ENCODE measurements around the gene FRS3. TPM values are rescaled to one million over a fixed set of nuclear protein-coding genes. Genes with fewer than 3 reads are reported as not detected.
A peak's percentile ranks its signal among the peaks of the same experiment; 100 is the strongest.

FRS3 gene
- polyA plus RNA-seq, 2 donors = 1.6 to 3.3 TPM

DNA sequence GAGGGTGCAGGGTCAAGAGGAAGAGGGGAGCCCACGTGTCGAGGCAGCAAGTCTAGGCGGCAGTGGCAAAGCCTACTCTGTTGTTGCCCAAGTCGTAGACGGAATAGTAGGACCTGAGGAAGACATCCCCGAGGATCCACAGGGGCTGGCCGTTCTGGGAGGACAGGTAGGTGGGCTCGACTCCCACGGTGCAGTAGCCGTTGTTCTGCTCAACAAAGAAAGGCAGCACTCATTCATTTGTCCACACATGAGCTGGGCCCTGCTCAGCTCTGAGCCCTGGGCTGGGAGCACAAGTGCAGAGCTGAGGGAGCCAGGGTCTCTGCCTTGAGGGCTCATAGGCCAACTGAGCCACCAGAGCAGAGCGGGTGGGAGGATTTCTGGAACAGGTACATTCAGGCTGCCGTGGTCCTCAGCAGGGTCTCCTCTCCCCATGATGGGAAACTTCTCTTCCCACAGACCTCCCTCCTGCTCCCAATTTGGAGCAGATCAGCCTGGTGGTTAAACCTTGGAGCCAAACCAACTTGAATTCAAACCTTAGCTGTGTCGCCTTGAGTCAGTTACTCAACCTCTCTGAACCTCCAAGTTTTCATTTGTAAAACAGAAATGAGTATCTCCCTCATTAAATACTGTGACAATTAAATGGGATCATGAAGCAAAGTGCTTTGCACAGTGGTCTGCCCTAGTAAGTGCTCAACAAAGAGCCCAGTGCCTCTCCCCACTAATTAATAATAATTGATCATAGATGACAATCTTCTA, 42.7 kb downstream of the FRS3 start:
- peaks cover 7 to 17% of the 10 kb centered on the region in 2 donors for H3K4me1 ChIP-seq (ENCODE audit: control insufficient read depth in 2 of 2, insufficient read depth in 2 of 2, low read length in 1 of 2)
- H3K27ac ChIP-seq (ENCODE audit: low read depth in 2 of 2, low read length in 1 of 2) = no peak overlapping the region
- H3K4me3 ChIP-seq (ENCODE audit: low read depth in 1 of 2, low read length in 2 of 2) = no peak overlapping the region
- H3K36me3 ChIP-seq (ENCODE audit: control insufficient read depth in 2 of 2, insufficient read depth in 2 of 2, low read length in 1 of 2) = peaks cover 0 to 3% of the 10 kb centered on the region in 2 donors
- no peaks in the 10 kb centered on the region for H3K27me3 ChIP-seq (ENCODE audit: control insufficient read depth in 1 of 2, insufficient read depth in 2 of 2, low read length in 2 of 2)
- no peaks in the 10 kb centered on the region for H3K9me3 ChIP-seq (ENCODE audit: control insufficient read depth in 2 of 2, insufficient read depth in 1 of 2, low read depth in 1 of 2, low read length in 1 of 2)
- WGBS, 2 donors = 88 to 93% methylated on average over 13 of the region's 13 CpGs

DNA sequence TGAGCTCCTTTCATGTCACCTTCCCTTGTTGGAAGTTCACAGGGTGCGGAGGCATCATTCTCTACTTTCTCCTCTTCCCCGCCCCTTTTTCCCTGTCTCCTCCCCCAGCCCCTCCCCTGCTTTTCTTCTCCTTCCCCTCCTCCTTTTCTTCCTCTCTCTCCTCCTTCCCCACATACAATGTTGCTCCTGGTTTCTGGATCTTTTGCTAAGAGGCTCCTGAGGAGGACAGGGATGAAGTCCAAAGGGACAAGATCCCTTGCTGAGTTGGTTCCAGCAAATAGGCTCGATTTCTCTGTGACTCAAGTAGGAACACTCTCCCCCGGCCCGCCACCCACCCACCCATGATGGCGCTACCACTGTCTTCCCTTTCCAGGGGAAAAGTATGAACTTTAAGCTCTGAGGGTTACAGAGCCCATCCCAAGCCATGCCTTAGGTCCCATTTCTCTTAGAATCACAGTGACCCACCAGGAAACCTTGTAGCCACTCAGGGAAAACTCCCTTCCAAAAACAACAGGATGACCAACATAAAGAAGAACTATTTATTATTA, 43.4 kb downstream of the FRS3 start:
- no peaks in the 10 kb centered on the region for H3K9me3 ChIP-seq (ENCODE audit: control insufficient read depth in 2 of 2, insufficient read depth in 1 of 2, low read depth in 1 of 2, low read length in 1 of 2)
- no peaks in the 10 kb centered on the region for H3K27me3 ChIP-seq (ENCODE audit: control insufficient read depth in 1 of 2, insufficient read depth in 2 of 2, low read length in 2 of 2)
- WGBS, 2 donors = 66 to 79% methylated on average over 6 of the region's 6 CpGs
- H3K4me1 ChIP-seq (ENCODE audit: control insufficient read depth in 2 of 2, insufficient read depth in 2 of 2, low read length in 1 of 2) = peaks cover 7 to 19% of the 10 kb centered on the region in 2 donors
- no peak overlapping the region for H3K27ac ChIP-seq (ENCODE audit: low read depth in 2 of 2, low read length in 1 of 2)
- no peak overlapping the region for H3K4me3 ChIP-seq (ENCODE audit: low read depth in 1 of 2, low read length in 2 of 2)
- peaks cover 0 to 3% of the 10 kb centered on the region in 2 donors for H3K36me3 ChIP-seq (ENCODE audit: control insufficient read depth in 2 of 2, insufficient read depth in 2 of 2, low read length in 1 of 2)

DNA sequence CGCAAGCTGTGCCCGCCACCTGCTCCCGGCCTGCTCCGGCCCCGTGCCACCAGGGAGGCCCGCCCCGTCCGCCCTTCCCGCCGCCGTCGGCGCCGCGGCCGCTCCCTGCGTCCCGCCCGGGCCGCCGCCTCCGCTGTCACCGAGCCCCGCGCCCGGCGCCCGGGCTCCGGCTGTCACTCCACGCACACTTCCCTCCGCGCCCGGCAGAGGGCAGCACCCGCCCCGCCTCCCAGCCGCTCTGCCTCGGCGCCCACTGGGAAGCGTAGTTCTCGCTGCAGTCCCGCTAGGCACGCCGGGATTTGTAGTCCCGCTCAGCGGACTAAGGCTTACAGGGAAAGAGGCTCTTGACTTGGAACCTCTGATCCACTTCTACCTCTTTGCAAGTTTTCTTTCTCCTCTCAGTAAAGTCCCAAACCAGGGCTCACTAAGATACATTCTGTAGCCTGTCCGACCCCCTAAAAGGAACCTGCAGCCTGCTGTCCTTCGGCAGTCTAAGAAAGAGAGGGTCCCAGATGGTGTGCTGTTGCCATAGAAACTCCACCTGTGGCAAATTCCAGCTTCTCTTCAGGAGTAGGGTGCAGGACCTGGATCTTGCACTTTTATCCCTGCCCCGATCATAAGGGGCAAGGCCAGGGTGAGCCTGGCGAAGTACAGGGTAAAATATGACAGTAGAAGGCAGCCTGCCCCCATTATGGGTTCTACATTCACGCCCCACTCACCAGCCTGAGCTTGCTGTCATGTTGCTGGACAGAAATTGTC, 44.1 kb downstream of the FRS3 start, which contains the start of gene TFEB:
TFEB (minus strand) TSS at position 182 of the 759 bp plus-strand sequence. CDS start 44,395 bp downstream, outside the sequence.
- peaks cover 0 to 3% of the 10 kb centered on the region in 2 donors for H3K36me3 ChIP-seq (ENCODE audit: control insufficient read depth in 2 of 2, insufficient read depth in 2 of 2, low read length in 1 of 2)
- H3K9me3 ChIP-seq (ENCODE audit: control insufficient read depth in 2 of 2, insufficient read depth in 1 of 2, low read depth in 1 of 2, low read length in 1 of 2) = no peaks in the 10 kb centered on the region
- peak within 1 kb of the TSS; percentile 95 to 96 for H3K27ac ChIP-seq (ENCODE audit: low read depth in 2 of 2, low read length in 1 of 2)
- 6 to 9% methylated on average over 36 to 50 of the region's 50 CpGs for WGBS, 2 donors
- H3K27me3 ChIP-seq (ENCODE audit: control insufficient read depth in 1 of 2, insufficient read depth in 2 of 2, low read length in 2 of 2) = no peaks in the 10 kb centered on the region
- H3K4me1 ChIP-seq (ENCODE audit: control insufficient read depth in 2 of 2, insufficient read depth in 2 of 2, low read length in 1 of 2) = peaks cover 7 to 19% of the 10 kb centered on the region in 2 donors
- peak within 1 kb of the TSS; percentile 71 to 90 for H3K4me3 ChIP-seq (ENCODE audit: low read depth in 1 of 2, low read length in 2 of 2)

DNA sequence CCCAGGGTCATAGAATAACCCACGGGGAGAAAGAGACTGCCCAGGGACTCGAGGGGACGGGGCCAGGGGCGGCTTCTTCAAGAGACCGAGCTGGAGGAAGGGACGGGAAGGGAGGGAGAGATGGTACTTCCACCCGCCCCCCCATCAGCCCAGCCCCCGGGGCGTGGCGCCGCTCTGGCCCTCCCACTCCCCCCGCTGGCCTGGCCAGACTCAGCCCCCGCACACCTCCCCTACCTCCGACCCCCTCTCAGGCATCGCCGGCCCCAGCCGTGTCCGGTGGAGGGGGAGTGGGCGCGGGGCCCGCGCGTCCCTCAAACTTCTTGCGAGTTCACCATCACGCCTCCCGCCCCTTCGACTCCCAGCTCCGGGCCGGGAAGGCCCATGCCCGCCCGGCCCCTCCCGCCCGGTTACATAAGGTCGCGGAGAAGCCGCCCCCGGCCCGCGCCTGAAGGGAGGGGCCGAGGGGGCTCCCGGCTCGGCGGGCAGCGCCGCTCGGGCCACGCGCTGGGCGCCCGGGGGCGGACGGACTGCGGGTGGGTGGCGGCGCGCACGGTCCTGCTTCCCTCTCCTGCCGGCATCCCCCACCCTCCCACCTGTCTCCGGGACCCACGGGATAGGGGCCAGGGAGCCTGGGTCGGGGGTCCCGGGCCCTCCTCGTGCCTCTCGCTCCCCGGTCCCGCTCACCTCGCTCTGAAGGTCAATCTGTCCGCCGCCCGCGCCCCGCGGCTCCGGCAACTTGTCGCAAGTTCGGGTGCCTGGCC, 44.9 kb downstream of the FRS3 start:
- Histone ChIP-seq H3K4me1 (ENCODE audit: control insufficient read depth in 2 of 2, insufficient read depth in 2 of 2, low read length in 1 of 2) (peaks cover 7 to 19% of the 10 kb centered on the region in 2 donors), H3K4me3 (ENCODE audit: low read depth in 1 of 2, low read length in 2 of 2) (peak overlapping the region; percentile 71 to 90)
- WGBS, 2 donors = 1% methylated on average over 33 to 76 of the region's 76 CpGs

DNA sequence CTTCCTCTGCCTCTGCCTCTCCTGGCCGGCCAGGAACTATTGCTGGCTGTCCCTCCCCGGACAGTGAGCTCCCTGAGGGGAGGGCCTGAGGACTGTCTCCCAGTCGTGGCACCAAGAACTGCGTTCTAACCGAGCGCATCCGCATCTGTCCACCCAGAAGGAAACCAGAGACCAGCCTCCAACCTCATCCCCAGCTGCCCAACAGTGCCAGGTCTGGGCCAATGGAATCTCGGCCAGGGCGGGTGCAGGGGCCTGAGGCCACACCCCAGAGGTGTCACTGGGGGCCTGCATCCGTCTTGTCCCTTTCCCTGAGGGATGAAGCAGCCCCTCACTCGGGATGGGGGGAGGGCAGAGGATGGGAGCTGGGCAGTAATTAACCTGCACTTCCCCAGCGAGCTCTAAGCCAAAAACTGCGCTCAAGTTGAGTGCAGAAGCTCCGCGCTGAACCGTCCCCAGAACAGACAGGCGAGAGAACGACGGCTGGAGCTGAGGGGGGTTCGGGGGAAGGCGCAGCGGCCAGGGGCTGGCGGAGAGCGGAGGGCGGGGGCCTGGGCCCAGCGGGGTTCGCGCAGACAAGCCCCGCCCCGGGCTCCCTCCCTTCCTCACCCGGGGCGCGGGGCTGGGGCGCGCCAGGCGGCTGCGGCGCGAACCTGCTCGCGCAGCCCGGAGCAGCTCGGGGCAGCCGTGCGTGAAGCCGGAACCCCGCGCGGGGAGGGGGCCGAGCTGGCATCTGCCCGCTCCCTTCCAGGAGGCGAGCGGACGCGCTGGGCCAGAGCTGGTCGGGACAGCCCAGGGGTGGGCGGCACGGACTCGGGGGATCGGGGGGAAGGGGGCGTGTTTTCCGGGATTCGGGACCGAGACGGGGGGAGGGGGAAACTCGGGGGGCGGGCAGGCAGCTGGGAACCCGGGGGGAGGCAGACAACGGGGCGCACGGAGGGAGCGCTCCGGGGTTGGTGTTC, 45.7 kb downstream of the FRS3 start:
- Histone ChIP-seq H3K4me3 (ENCODE audit: low read depth in 1 of 2, low read length in 2 of 2) (peak overlapping the region; percentile 71 to 90), H3K4me1 (ENCODE audit: control insufficient read depth in 2 of 2, insufficient read depth in 2 of 2, low read length in 1 of 2) (peaks cover 7 to 19% of the 10 kb centered on the region in 2 donors), H3K27ac (ENCODE audit: low read depth in 2 of 2, low read length in 1 of 2) (peak overlapping the region; percentile 95 to 96), H3K9me3 (ENCODE audit: control insufficient read depth in 2 of 2, insufficient read depth in 1 of 2, low read depth in 1 of 2, low read length in 1 of 2) (no peaks in the 10 kb centered on the region), H3K36me3 (ENCODE audit: control insufficient read depth in 2 of 2, insufficient read depth in 2 of 2, low read length in 1 of 2) (peaks cover 0 to 5% of the 10 kb centered on the region in 2 donors), H3K27me3 (ENCODE audit: control insufficient read depth in 1 of 2, insufficient read depth in 2 of 2, low read length in 2 of 2) (no peaks in the 10 kb centered on the region)
- WGBS, 2 donors = 1 to 2% methylated on average over 50 to 73 of the region's 73 CpGs

More for the DNA sequence above, 44.9 kb downstream of the FRS3 start:
- Histone ChIP-seq H3K27me3 (ENCODE audit: control insufficient read depth in 1 of 2, insufficient read depth in 2 of 2, low read length in 2 of 2) (no peaks in the 10 kb centered on the region), H3K9me3 (ENCODE audit: control insufficient read depth in 2 of 2, insufficient read depth in 1 of 2, low read depth in 1 of 2, low read length in 1 of 2) (no peaks in the 10 kb centered on the region), H3K27ac (ENCODE audit: low read depth in 2 of 2, low read length in 1 of 2) (peak overlapping the region; percentile 95 to 96), H3K36me3 (ENCODE audit: control insufficient read depth in 2 of 2, insufficient read depth in 2 of 2, low read length in 1 of 2) (peaks cover 0 to 5% of the 10 kb centered on the region in 2 donors)

DNA sequence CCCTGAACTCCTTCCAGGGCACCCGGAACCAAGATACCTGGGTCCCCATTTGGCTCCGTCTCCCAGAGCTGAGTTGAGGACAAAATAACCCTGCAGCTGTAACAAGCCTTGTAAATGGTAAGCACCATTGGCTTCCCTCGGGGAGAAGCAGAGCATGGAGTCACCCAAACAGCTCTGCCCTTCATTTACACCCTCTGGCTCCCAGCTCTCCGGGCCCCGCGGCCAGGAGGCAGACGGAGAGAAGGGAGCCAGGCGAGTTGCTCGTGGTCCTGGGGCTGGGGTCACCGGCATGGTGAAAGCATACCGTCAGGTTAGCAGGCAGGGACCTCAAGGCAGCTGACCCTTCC, 46.4 kb downstream of the FRS3 start:
- Histone ChIP-seq H3K27ac (ENCODE audit: low read depth in 2 of 2, low read length in 1 of 2) (peak overlapping the region; percentile 95 to 96), H3K9me3 (ENCODE audit: control insufficient read depth in 2 of 2, insufficient read depth in 1 of 2, low read depth in 1 of 2, low read length in 1 of 2) (no peaks in the 10 kb centered on the region), H3K4me3 (ENCODE audit: low read depth in 1 of 2, low read length in 2 of 2) (peak overlapping the region; percentile 5 to 90), H3K36me3 (ENCODE audit: control insufficient read depth in 2 of 2, insufficient read depth in 2 of 2, low read length in 1 of 2) (peaks cover 0 to 5% of the 10 kb centered on the region in 2 donors), H3K27me3 (ENCODE audit: control insufficient read depth in 1 of 2, insufficient read depth in 2 of 2, low read length in 2 of 2) (no peaks in the 10 kb centered on the region), H3K4me1 (ENCODE audit: control insufficient read depth in 2 of 2, insufficient read depth in 2 of 2, low read length in 1 of 2) (peaks cover 11 to 23% of the 10 kb centered on the region in 2 donors)
- WGBS, 2 donors = 29 to 40% methylated on average over 11 of the region's 11 CpGs

DNA sequence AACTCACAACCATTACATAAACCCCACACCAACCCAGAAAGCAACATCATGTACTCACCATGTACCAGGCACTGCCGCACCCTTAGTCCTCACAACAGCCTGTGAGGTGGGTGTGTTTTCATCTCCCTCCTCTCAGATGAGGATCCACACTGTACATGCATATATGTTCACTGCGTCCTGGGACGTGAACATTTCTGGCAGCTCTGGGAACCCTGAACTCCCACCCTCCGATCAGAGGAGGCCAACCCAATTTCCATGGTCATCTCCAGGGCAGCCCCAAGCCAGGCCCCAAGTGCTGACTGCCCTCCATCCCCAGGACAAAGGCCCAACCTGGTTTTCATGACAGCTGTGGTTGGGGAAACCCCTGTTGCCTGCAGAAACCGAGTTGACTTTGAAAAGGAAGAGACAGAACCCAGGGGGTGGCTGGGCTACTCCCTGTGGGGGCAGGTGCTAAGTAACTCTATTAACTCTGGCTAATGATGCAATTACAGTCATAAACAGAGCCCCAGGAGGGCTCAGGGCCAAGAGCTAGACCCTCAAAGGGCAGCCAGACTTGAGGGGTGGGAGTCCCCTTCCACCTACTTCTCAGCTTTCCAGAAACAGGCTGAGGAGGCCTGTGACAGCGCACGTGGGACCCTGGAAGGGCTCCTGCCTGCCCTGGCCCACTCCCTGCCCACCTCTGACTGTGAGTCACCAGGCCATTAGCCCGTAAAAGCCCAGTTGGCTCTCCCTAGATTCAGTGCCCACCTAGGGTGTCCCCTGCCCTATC, 46.9 kb downstream of the FRS3 start:
- 59% methylated on average over 8 of the region's 8 CpGs for WGBS, 2 donors
- no peaks in the 10 kb centered on the region for H3K27me3 ChIP-seq (ENCODE audit: control insufficient read depth in 1 of 2, insufficient read depth in 2 of 2, low read length in 2 of 2)
- peaks cover 13 to 26% of the 10 kb centered on the region in 2 donors for H3K4me1 ChIP-seq (ENCODE audit: control insufficient read depth in 2 of 2, insufficient read depth in 2 of 2, low read length in 1 of 2)
- H3K9me3 ChIP-seq (ENCODE audit: control insufficient read depth in 2 of 2, insufficient read depth in 1 of 2, low read depth in 1 of 2, low read length in 1 of 2) = no peaks in the 10 kb centered on the region
- peaks cover 0 to 5% of the 10 kb centered on the region in 2 donors for H3K36me3 ChIP-seq (ENCODE audit: control insufficient read depth in 2 of 2, insufficient read depth in 2 of 2, low read length in 1 of 2)
- H3K4me3 ChIP-seq (ENCODE audit: low read depth in 1 of 2, low read length in 2 of 2) = peak overlapping the region in 1 of 2 donors; percentile 90
- peak overlapping the region; percentile 95 to 96 for H3K27ac ChIP-seq (ENCODE audit: low read depth in 2 of 2, low read length in 1 of 2)

DNA sequence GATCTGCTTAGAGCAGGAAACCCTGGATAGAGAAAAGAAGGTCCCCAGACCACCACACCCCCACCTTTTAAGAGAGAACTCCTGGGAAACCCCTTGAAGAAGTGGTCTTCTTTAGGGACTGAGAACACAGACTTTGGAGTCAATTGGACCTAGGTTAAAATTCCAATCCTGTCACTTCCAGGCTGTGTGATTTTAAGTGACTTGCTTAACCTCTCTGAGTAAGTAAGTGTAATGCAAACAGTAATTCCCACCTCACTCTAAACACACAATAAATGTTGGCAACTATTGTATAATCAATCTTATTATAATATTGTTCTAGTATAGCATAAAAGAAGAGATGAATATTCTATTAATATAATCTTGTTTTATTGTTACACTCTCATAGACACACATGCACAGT, 47.6 kb downstream of the FRS3 start:
- Histone ChIP-seq H3K9me3 (ENCODE audit: control insufficient read depth in 2 of 2, insufficient read depth in 1 of 2, low read depth in 1 of 2, low read length in 1 of 2) (no peaks in the 10 kb centered on the region), H3K27ac (ENCODE audit: low read depth in 2 of 2, low read length in 1 of 2) (no peak overlapping the region), H3K4me3 (ENCODE audit: low read depth in 1 of 2, low read length in 2 of 2) (no peak overlapping the region), H3K27me3 (ENCODE audit: control insufficient read depth in 1 of 2, insufficient read depth in 2 of 2, low read length in 2 of 2) (no peaks in the 10 kb centered on the region), H3K36me3 (ENCODE audit: control insufficient read depth in 2 of 2, insufficient read depth in 2 of 2, low read length in 1 of 2) (peaks cover 0 to 5% of the 10 kb centered on the region in 2 donors), H3K4me1 (ENCODE audit: control insufficient read depth in 2 of 2, insufficient read depth in 2 of 2, low read length in 1 of 2) (peaks cover 13 to 26% of the 10 kb centered on the region in 2 donors)

Measured in esophagus (tissue), 2 donors.